ENCODE results near the gene SLC44A5. TPM values are rescaled to one million over a fixed set of nuclear protein-coding genes. Genes with fewer than 3 reads are reported as not detected.

The SLC44A5 gene
- total RNA-seq, 1 experiment from 2014 or later, result 2.4 TPM

DNA sequence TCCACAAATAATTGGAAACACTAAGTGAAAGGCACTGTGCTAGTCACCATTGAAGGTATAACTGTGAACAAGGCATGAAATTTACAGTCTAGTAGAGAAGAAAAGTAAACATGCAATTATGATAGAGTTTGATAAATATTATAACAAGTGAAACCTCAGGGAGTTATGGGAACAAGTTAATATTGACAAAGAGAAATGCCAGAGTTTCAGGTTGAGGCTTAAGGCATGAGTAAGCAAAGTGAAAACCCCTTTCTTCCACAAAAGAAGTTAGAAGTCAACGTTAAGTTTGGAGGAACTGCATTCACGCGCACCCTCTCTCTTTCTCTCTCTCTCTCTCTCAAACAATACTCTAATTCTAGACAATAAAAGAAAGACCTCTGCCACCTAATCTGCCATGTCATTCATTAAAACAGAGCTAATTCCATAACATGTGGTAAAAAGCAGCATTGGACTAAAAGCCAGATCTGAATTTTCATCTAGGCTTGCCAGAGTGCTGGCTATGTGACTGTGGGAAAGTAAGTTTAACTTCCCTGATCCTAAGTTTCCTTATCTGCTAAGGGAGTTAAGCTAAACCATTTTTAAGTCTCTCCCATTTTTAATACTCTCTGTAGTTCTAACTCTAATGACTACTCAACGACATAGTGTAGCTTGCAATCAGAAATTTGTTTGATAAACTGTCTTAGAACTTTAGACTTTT lies 22.0 kb downstream of the SLC44A5 start:
- H2BK120ac ChIP-seq (ENCODE audit: low read depth, low read length, poor library complexity, severe bottlenecking), result no peak overlapping the region
- no peak overlapping the region for H3K27ac ChIP-seq (ENCODE audit: insufficient read length, low read depth, low read length)
- TF ChIP-seq, protein P1, sequence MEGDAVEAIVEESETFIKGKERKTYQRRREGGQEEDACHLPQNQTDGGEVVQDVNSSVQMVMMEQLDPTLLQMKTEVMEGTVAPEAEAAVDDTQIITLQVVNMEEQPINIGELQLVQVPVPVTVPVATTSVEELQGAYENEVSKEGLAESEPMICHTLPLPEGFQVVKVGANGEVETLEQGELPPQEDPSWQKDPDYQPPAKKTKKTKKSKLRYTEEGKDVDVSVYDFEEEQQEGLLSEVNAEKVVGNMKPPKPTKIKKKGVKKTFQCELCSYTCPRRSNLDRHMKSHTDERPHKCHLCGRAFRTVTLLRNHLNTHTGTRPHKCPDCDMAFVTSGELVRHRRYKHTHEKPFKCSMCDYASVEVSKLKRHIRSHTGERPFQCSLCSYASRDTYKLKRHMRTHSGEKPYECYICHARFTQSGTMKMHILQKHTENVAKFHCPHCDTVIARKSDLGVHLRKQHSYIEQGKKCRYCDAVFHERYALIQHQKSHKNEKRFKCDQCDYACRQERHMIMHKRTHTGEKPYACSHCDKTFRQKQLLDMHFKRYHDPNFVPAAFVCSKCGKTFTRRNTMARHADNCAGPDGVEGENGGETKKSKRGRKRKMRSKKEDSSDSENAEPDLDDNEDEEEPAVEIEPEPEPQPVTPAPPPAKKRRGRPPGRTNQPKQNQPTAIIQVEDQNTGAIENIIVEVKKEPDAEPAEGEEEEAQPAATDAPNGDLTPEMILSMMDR (conservative IDR thresholded peaks at IDR 0.05), result no peak
- no peak overlapping the region for H4K5ac ChIP-seq (ENCODE audit: insufficient read length, low read depth, low read length)
- no peak overlapping the region for H2AFZ ChIP-seq (ENCODE audit: low read length)
- H3K79me2 ChIP-seq (ENCODE audit: insufficient read depth, low read length), result no peaks in the 10 kb centered on the region
- no peak overlapping the region for H2BK12ac ChIP-seq (ENCODE audit: insufficient read length, low read depth, low read length)
- H3K4me2 ChIP-seq (ENCODE audit: insufficient read depth, insufficient read length, low read length), result no peak overlapping the region
- H3K9ac ChIP-seq (ENCODE audit: extremely low read depth, insufficient read length, low read length), result no peak overlapping the region
- no peak overlapping the region for H3K23ac ChIP-seq (ENCODE audit: insufficient read length, low read depth, low read length)
- no peaks in the 10 kb centered on the region for H3K79me1 ChIP-seq (ENCODE audit: insufficient read depth, low read depth, low read length, poor library complexity, severe bottlenecking)
- H4K8ac ChIP-seq (replicated peaks; ENCODE audit: insufficient read length, low read depth, low read length), result no peak overlapping the region
- no peak overlapping the region for H4K91ac ChIP-seq (ENCODE audit: insufficient read length, low read depth, low read length)
- no peaks in the 10 kb centered on the region for H3K23me2 ChIP-seq (ENCODE audit: insufficient read length, low read depth, low read length, poor library complexity, severe bottlenecking)
- H2AK5ac ChIP-seq (ENCODE audit: insufficient read length, low read length), result no peak overlapping the region
- Mint-ChIP-seq H3K9me3 (peaks cover 0 to 2% of the 10 kb centered on the region in 2 experiments; a peak in 1 of 5 replicates), H3K36me3 (ENCODE audit: insufficient read depth in 1 of 3, low read depth in 3 of 3) (no peaks in the 10 kb centered on the region), H3K4me3 (no peak overlapping the region), H3K4me1 (peaks cover 10 to 21% of the 10 kb centered on the region in 2 experiments), H3K27me3 (ENCODE audit: low read depth) (no peaks in the 10 kb centered on the region), H3K27ac (no peak overlapping the region)
- H2BK5ac ChIP-seq (ENCODE audit: insufficient read length, low read length), result no peak overlapping the region
- no peaks in the 10 kb centered on the region for H3K9me3 ChIP-seq (ENCODE audit: control insufficient read depth, low read depth, low read length)
- no peak overlapping the region for H3K14ac ChIP-seq (ENCODE audit: insufficient read depth, low read length)
- H3K4me1 ChIP-seq (ENCODE audit: insufficient read depth, low read length), result no peaks in the 10 kb centered on the region; the same call in 1 of the 2 replicates
- WGBS (ENCODE audit: extremely low coverage, insufficient read length, low lambda C conversion rate), result no CpG with 5 or more reads among the region's 4 CpGs
- no peak overlapping the region for H3K4ac ChIP-seq (ENCODE audit: low read depth, low read length)
- DNase-seq, result no peak
- no peak overlapping the region for H3K18ac ChIP-seq (ENCODE audit: insufficient read length, low read depth, low read length)
- H3K56ac ChIP-seq (ENCODE audit: insufficient read length, low read depth, low read length), result no peak overlapping the region
- no peak overlapping the region for H2BK15ac ChIP-seq (ENCODE audit: low read depth, low read length)
- H3K27me3 ChIP-seq (ENCODE audit: insufficient read depth, low read length), result no peaks in the 10 kb centered on the region
- no peaks in the 10 kb centered on the region for H4K20me1 ChIP-seq (ENCODE audit: control insufficient read depth, insufficient read depth, insufficient read length)
- no peak overlapping the region for H2BK20ac ChIP-seq (ENCODE audit: low read depth, low read length, poor library complexity, severe bottlenecking)
- H3T11ph ChIP-seq (ENCODE audit: low read length), result no peak overlapping the region
